Astrocyte (in vitro differentiated cells and primary cell): ENCODE results near the gene OFD1.

ENCODE experiments used
- EZH2 ChIP-seq: IDR thresholded peaks from 2 replicates; pipeline ENCODE4 v1.6.1; 2012; ENCODE audit warnings: mild to moderate bottlenecking, low read length, inconsistent platforms; ENCODE audit not compliant: insufficient read depth
- TF ChIP-seq, protein P1 (sequence below): IDR thresholded peaks from 2 replicates; pipeline ENCODE4 v1.5.1; 2011; ENCODE audit warnings: low read depth, mild to moderate bottlenecking, inconsistent platforms, low read length, moderate library complexity; ENCODE audit not compliant: insufficient read depth

DNA sequence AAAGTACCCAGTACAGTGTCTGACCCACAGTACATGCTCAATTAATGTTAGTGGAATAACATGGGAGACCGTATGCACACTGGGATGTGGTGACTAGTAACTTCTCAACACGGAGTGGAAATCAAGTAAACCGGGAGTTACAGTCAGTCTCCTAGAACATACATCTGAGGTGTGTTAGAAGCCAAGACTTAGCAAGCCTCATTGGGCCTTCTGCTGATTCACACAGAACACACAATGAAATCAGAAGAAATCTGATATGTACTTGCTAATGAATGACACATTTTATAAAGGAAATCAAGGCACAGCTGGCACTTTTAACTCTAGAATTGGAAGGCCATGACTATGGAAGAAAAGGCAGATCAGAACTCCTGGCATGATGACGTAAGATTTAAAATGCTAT is 13.2 kb upstream of the OFD1 start:
- TF ChIP-seq, protein P1, sequence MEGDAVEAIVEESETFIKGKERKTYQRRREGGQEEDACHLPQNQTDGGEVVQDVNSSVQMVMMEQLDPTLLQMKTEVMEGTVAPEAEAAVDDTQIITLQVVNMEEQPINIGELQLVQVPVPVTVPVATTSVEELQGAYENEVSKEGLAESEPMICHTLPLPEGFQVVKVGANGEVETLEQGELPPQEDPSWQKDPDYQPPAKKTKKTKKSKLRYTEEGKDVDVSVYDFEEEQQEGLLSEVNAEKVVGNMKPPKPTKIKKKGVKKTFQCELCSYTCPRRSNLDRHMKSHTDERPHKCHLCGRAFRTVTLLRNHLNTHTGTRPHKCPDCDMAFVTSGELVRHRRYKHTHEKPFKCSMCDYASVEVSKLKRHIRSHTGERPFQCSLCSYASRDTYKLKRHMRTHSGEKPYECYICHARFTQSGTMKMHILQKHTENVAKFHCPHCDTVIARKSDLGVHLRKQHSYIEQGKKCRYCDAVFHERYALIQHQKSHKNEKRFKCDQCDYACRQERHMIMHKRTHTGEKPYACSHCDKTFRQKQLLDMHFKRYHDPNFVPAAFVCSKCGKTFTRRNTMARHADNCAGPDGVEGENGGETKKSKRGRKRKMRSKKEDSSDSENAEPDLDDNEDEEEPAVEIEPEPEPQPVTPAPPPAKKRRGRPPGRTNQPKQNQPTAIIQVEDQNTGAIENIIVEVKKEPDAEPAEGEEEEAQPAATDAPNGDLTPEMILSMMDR = no peak
- no peak for TF ChIP-seq EZH2
